GM11168 (cell line): ENCODE results near the gene WNT3.
"Not testable (repeated sequence)": the region's sequence is repeated elsewhere in the genome, so short reads cannot be mapped to it uniquely, and the experiment has no call there.

Experiments used
- in situ Hi-C: fragments of 300-500 bp; cut with MboI; formaldehyde crosslinking; loops from one replicate; pipeline ENCODE4 v1.12.0; 2022; ENCODE audit warnings: low sequenced_read_pairs; ENCODE audit not compliant: unreplicated experiment

WNT3 gene

GRCh38 chr17:46769531-46770438 is 48.7 kb downstream of the WNT3 start:
- in situ Hi-C loops = no loop called here

DNA sequence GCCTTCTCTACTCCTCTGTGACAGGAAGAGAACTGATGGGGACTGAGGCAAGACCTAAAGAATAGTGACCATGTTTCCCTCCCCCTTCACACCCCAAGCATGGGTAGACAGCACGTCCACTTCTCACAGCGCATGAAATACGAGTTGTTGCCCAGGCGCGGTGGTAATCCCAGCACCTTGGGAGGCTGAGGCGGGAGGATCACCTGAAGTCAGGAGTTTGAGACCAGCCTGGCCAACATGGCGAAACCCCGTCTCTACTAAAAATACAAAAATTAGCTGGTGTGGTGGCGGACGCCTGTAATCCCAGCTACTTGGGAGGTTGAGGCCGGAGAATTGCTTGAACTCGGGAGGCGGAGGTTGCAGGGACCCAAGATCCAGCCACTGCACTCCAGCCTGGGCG is 49.6 kb downstream of the WNT3 start:
- in situ Hi-C loops = not testable (repeated sequence)

- in situ Hi-C loops = no loop called here
These were observed 50.0 kb downstream of the WNT3 start for GRCh38 chr17:46768540-46768870.

DNA sequence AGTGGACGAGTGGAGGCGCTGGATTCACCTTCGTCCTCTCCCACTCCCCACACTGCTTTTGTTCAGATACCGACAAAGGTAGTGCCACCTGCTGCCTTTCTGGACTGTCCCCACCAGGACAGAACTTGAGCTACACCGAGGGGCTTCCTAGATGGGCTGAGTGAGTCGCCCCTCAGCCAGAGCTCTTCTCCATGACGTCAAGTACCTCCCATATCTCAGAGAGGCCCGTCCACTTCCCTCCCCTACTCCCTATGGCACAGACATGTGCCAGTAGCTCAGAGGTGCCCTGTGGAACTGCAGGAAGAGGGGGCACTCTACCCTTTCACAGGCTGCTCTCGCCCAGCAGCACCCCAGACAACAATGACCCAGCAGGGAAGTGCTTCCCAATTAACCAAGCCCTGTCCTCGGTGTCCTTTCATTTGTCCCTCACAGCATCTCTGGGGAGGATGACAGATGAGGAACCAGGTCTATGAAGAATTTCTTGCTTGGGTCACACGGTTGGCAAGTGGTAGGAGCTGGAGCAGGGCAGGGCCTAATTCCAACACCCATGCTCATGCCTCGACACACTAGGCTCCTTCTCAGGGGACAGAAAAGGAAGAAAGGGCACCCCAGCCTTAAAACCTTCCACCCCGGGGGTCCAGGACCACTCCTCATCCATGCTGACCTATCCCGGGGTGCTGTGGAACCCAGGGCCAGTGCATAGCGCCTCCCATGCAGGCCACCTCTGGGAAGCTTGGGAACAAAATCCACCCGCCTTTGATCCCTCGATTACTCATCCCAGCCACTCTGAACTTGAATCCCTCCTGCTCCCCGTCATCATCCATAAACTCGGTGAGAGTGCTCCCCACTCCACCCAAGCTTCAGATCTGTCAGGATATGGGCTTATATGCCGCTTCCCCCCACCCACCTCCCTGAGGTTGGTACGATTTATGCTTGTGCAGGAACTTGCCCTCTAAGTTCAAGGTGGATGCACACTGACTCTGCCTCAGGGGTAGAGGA is 51.7 kb downstream of the WNT3 start:
- in situ Hi-C loops = no loop called here

GRCh38 chr17:46765453-46765852 is 53.0 kb downstream of the WNT3 start:
- in situ Hi-C loops = no loop called here

- in situ Hi-C loops = no loop called here
These were observed 53.6 kb downstream of the WNT3 start for GRCh38 chr17:46764709-46765401.

GRCh38 chr17:46764000-46764708 is 54.3 kb downstream of the WNT3 start:
- in situ Hi-C loops = no loop called here

GRCh38 chr17:46763416-46763815 is 55.1 kb downstream of the WNT3 start:
- in situ Hi-C loops = no loop called here

DNA sequence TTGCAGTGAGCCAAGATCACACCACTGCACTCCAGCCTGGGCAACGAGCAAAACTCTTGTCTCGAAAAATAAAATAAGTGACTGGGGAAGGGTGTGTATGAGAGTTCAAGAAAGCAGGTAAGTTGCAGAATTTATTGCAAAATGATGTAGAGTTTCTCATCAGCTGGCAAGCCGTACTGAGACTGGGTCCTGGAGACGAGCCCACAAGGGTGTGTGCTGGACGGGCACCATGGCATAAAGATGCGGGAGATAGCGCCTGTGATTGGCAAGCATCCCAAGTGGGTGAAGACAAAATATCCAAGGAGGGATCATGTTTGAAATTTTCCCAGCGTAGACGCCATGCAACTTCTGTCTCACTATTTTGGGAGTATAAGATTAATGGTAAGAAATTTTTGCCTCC is 59.4 kb downstream of the WNT3 start:
- in situ Hi-C loops = no loop called here

- in situ Hi-C loops = no loop called here
These were observed 59.9 kb downstream of the WNT3 start for GRCh38 chr17:46758614-46759013.

DNA sequence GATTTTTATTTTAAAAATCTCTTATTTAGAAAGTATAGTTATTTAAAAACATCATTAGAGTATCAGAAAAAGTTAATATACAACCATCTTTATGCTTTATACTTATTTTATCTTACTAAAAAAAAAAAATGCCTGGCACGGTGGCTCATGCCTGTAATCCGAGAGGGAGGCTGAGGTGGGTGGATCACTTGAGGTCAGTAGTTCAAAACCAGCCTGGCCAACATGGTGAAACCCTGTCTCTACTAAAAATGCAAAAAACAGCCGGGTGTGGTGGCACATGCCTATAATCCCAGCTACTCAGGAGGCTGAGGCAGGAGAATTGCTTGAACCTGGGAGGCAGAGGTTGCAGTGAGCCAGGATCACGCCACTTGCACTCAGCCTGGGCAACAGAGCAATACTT is 60.9 kb downstream of the WNT3 start:
- in situ Hi-C loops = not testable (repeated sequence)

- in situ Hi-C loops = no loop called here
These were observed 61.6 kb downstream of the WNT3 start for GRCh38 chr17:46756861-46757260.

GRCh38 chr17:46756081-46756735 is 62.3 kb downstream of the WNT3 start:
- in situ Hi-C loops = no loop called here

GRCh38 chr17:46753776-46754175 is 64.7 kb downstream of the WNT3 start:
- in situ Hi-C loops = no loop called here

DNA sequence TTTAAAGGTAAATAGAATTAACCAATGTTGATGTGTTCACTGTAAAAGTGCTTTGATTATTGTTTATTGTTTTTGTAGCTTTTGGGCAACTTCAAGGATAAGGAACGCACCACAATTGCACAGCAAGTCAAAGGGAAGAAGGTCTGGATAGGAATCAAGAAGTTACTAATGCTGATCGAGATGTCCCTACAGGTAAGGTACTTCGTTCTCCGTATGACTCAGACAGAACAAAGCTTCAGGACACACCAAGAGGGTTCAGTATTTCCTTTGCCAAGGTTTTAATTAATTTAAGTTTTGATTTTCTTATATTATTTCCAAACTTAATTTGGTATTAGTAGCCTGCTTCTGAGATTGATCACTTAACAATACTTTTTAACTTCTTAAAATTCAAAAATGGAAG is 67.1 kb downstream of the WNT3 start:
- in situ Hi-C loops = no loop called here

- in situ Hi-C loops = no loop called here
These were observed 73.1 kb downstream of the WNT3 start for GRCh38 chr17:46745376-46745775.

- in situ Hi-C loops = no loop called here
These were observed 74.1 kb downstream of the WNT3 start for GRCh38 chr17:46744441-46744840.

GRCh38 chr17:46742565-46743270 is 75.8 kb downstream of the WNT3 start:
- in situ Hi-C loops = no loop called here
